ENCODE measurements around the gene SERP2. TPM values are rescaled to one million over a fixed set of nuclear protein-coding genes. Genes with fewer than 3 reads are reported as not detected.

SERP2 gene
- total RNA-seq, 1 experiment from 2014 or later, result 1.8 TPM

DNA sequence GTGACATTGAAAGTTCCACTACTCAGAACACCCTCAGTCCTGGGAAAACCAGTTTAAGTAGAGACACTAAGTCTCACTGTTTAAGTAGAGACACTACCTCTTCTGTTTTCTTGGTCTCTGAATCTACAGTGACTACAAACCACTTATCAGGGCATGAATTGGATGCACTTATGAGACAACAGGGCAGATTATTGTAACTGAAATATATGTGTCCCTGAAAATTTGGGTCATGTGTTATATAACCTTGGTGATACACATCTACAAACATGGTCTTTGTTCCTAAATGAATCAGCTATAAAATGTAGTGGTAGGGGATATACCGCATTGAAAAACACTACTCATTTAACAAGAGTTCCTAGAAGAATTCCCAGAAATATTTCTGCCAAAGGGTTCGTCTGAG lies 55.7 kb downstream of the SERP2 start:
- H3K27ac Mint-ChIP-seq, result no peak overlapping the region
- no CpG with 5 or more reads among the region's 2 CpGs for WGBS (ENCODE audit: extremely low coverage, insufficient read length, low lambda C conversion rate)

More for the DNA sequence above, 55.7 kb downstream of the SERP2 start:
- H3K23ac ChIP-seq (ENCODE audit: insufficient read length, low read depth, low read length), result no peak overlapping the region
- no peak overlapping the region for H3K14ac ChIP-seq (ENCODE audit: insufficient read depth, low read length)
- DNase-seq, result no peak
- H3K9me3 Mint-ChIP-seq, result peaks cover 0 to 3% of the 10 kb centered on the region in 2 experiments; a peak in 1 of 5 replicates
- no peak overlapping the region for H3K27ac ChIP-seq (ENCODE audit: insufficient read length, low read depth, low read length)
- TF ChIP-seq, protein P1, sequence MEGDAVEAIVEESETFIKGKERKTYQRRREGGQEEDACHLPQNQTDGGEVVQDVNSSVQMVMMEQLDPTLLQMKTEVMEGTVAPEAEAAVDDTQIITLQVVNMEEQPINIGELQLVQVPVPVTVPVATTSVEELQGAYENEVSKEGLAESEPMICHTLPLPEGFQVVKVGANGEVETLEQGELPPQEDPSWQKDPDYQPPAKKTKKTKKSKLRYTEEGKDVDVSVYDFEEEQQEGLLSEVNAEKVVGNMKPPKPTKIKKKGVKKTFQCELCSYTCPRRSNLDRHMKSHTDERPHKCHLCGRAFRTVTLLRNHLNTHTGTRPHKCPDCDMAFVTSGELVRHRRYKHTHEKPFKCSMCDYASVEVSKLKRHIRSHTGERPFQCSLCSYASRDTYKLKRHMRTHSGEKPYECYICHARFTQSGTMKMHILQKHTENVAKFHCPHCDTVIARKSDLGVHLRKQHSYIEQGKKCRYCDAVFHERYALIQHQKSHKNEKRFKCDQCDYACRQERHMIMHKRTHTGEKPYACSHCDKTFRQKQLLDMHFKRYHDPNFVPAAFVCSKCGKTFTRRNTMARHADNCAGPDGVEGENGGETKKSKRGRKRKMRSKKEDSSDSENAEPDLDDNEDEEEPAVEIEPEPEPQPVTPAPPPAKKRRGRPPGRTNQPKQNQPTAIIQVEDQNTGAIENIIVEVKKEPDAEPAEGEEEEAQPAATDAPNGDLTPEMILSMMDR (conservative IDR thresholded peaks at IDR 0.05), result no peak
- H4K8ac ChIP-seq (replicated peaks; ENCODE audit: insufficient read length, low read depth, low read length), result no peak overlapping the region
- peaks cover 2% of the 10 kb centered on the region for H3K27me3 Mint-ChIP-seq (ENCODE audit: low read depth)
- H3K79me2 ChIP-seq (ENCODE audit: insufficient read depth, low read length), result no peaks in the 10 kb centered on the region
- no peak overlapping the region for H4K91ac ChIP-seq (ENCODE audit: insufficient read length, low read depth, low read length)
- H3K9me3 ChIP-seq (ENCODE audit: control insufficient read depth, low read depth, low read length), result no peaks in the 10 kb centered on the region
- no peak overlapping the region for H3K18ac ChIP-seq (ENCODE audit: insufficient read length, low read depth, low read length)
- H3K4me1 Mint-ChIP-seq, result peaks cover 8 to 21% of the 10 kb centered on the region in 2 experiments; a peak in 2 of 4 replicates
- H2BK120ac ChIP-seq (ENCODE audit: low read depth, low read length, poor library complexity, severe bottlenecking), result no peak overlapping the region
- no peaks in the 10 kb centered on the region for H3K23me2 ChIP-seq (ENCODE audit: insufficient read length, low read depth, low read length, poor library complexity, severe bottlenecking)
- no peak overlapping the region for H3K4ac ChIP-seq (ENCODE audit: low read depth, low read length)
- no peak overlapping the region for H2AFZ ChIP-seq (ENCODE audit: low read length)
- H3K36me3 Mint-ChIP-seq (ENCODE audit: insufficient read depth in 1 of 3, low read depth in 3 of 3), result peaks cover 14 to 23% (median 21%) of the 10 kb centered on the region in 3 experiments
- H2BK15ac ChIP-seq (ENCODE audit: low read depth, low read length), result no peak overlapping the region
- H4K5ac ChIP-seq (ENCODE audit: insufficient read length, low read depth, low read length), result no peak overlapping the region
- H3K9ac ChIP-seq (ENCODE audit: extremely low read depth, insufficient read length, low read length), result no peak overlapping the region
- H3K79me1 ChIP-seq (ENCODE audit: insufficient read depth, low read depth, low read length, poor library complexity, severe bottlenecking), result peaks cover 3% of the 10 kb centered on the region
- H2BK12ac ChIP-seq (ENCODE audit: insufficient read length, low read depth, low read length), result no peak overlapping the region
- H3T11ph ChIP-seq (ENCODE audit: low read length), result no peak overlapping the region
- H2AK5ac ChIP-seq (ENCODE audit: insufficient read length, low read length), result no peak overlapping the region
- H4K20me1 ChIP-seq (ENCODE audit: control insufficient read depth, insufficient read depth, insufficient read length), result no peaks in the 10 kb centered on the region
- no peak overlapping the region for H2BK20ac ChIP-seq (ENCODE audit: low read depth, low read length, poor library complexity, severe bottlenecking)
- no peak overlapping the region for H3K4me3 Mint-ChIP-seq
- no peak overlapping the region for H2BK5ac ChIP-seq (ENCODE audit: insufficient read length, low read length)
- H3K4me2 ChIP-seq (ENCODE audit: insufficient read depth, insufficient read length, low read length), result no peak overlapping the region
- no peaks in the 10 kb centered on the region for H3K4me1 ChIP-seq (ENCODE audit: insufficient read depth, low read length)
- no peak overlapping the region for H3K56ac ChIP-seq (ENCODE audit: insufficient read length, low read depth, low read length)
- H3K27me3 ChIP-seq (ENCODE audit: insufficient read depth, low read length), result no peaks in the 10 kb centered on the region
